Omental fat pad (tissue), 4 donors: ENCODE measurements around the gene SAPCD2. TPM values are rescaled to one million over a fixed set of nuclear protein-coding genes. Genes with fewer than 3 reads are reported as not detected.
A peak's percentile ranks its signal among the peaks of the same experiment; 100 is the strongest.

Source experiments
- ATAC-seq: fragments of 150-250 bp; one replicate; pipeline ENCODE4 v1.9.1; 2016; ENCODE audit warnings: mild to moderate bottlenecking, moderate library complexity; ENCODE audit not compliant: low FRiP score
- DNase-seq: peaks from one replicate; pipeline ENCODE4 v3.0.0-alpha.2; 2019; ENCODE audit warnings: low spot score
- CTCF ChIP-seq, 3 donors: fragments of 450-650 bp; IDR thresholded peaks; one replicate each; pipeline ENCODE4 v1.5.1; 2016 to 2017; ENCODE audit warnings: antibody characterized with exemption in 3 of 3, mild to moderate bottlenecking in 3 of 3, moderate library complexity in 2 of 3
- total RNA-seq, 4 donors: library from RNA; depleted of rRNA; stranded (reverse); fragments of >200 nt; gene quantifications; one replicate each; pipeline ENCODE4 v1.1.0, GENCODE V29; 2016

The SAPCD2 gene
- total RNA-seq, 4 donors from 2014 or later, result 0.13 to 1.8 (median 0.37) TPM; not detected in 1

- ATAC-seq (no peak), DNase-seq (no peak)
- TF ChIP-seq CTCF (IDR thresholded peaks at IDR 0.05), result no peak
These were observed 29.8 kb downstream of the SAPCD2 start for GRCh38 chr9:137040568-137040967.

DNA sequence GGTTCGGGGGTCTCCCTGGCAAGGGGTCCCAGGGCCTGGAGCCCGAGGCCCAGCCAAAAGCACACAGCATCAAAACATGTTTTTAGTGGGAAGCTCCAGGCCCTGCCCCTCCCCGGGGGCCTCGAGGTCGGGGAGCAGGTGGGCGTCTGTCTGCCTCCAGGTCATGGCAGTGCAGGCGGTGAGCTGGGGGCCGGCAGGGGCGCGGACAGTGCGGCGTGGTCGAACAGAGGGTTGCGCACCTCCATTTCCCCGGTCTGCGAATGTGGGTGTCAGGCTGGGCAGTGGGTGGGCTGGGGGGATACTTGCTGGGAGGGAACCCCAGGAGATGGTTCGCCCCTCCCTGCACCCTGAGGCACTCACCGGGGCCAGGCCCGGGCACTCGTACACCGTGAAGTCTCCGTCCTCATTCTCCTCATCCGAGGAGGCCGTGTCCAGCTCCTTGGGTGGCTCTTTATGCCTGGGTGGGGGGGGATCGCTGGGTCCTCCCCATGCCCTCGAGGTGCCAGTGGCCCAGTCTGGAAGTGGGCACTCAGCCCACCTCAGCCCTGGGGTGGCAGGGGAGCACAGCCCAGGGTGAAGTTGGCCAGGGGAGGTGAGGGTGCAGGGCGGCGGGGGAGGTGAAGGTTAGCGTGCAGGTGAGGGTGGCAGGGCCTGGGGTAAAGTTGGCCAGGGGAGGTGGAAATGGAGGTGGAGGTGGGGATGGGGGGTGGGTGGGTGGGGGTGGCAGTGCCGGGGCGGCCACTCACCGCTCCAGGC lies 30.6 kb downstream of the SAPCD2 start:
- DNase-seq (no peak), ATAC-seq (no peak)
- TF ChIP-seq CTCF (IDR thresholded peaks at IDR 0.05), result no peak

- no peak for DNase-seq
- TF ChIP-seq CTCF (IDR thresholded peaks at IDR 0.05), result no peak
These were observed 31.4 kb downstream of the SAPCD2 start for GRCh38 chr9:137038916-137039315.

DNA sequence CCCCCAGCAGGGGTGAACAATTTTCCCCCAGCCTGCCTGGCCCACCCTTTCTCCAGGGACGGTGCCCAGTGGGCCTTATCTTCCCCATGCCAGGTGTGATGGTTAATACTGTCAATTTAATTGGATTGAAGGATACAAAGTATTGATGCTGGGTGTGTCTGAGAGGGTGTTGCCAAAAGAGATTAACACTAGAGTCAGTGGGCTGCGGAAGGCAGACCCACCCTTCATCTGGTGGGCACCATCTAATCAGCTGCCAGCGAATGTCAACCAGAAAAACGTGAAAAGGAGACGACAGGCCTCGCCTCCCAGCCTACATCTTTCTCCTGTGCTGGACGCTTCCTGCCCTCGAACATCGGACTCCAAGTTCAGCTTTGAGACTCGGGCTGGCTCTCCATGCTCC lies 32.9 kb downstream of the SAPCD2 start:
- TF ChIP-seq CTCF (IDR thresholded peaks at IDR 0.05), result no peak
- no peak for DNase-seq
- ATAC-seq, result no peak

More at GRCh38 chr9:137038916-137039315, 31.4 kb downstream of the SAPCD2 start:
- ATAC-seq, result no peak

DNA sequence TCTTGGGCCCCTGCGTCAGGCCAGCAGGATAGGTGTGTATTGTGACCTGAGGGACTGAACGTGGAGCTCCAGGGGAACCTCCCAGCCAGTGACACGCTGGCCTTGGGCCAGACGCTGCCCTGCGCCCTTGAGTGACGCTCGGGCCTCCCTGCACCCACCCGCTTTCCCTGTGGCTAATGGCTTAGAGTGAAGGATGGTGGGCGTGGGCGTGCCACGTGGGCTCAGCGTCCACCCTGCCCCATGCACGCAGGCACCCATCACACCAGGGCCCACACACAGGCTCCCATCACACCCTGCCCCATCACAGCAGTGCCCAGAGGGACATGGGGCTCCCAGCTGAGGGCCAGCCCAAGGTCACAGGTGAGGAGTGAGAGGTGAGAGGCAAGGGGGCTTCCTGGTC lies 33.3 kb downstream of the SAPCD2 start:
- no peak for TF ChIP-seq CTCF (IDR thresholded peaks at IDR 0.05)
- no peak for DNase-seq
- ATAC-seq, result no peak

DNA sequence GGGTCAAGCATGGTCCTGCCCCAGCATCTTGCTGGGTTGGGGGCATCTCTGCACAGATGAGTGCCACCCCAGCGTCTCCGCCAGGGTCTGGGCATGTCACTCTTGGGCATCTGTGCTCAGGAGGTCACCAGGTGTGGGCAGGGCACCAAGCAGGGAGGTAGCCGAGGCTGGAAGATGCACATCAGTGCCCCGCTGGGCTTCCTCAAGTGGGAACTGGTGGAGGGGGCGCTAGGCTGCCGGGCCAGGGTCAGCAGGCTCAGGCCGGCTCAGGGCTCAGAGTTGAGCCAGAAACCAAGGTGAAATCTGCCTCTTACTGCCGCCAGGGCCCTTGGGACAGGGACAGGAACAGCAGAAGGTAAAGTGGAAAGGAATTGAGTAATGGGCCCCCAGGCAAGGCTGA lies 34.4 kb downstream of the SAPCD2 start:
- ATAC-seq (no peak), DNase-seq (no peak)
- no peak for TF ChIP-seq CTCF (IDR thresholded peaks at IDR 0.05)

- ATAC-seq, result peak; percentile 8
- no peak for TF ChIP-seq CTCF (IDR thresholded peaks at IDR 0.05)
- no peak for DNase-seq
These were observed 34.9 kb downstream of the SAPCD2 start for GRCh38 chr9:137035507-137035834.
